H1 (cell line): ENCODE data around the gene LRRC4C.

Source experiments
- CTCF ChIP-seq, 3 experiments: IDR thresholded peaks; 1 replicate in 2 of 3; 2 replicates in 1 of 3; pipeline versions ENCODE4 v1.5.1 to v1.6.1; 2011; ENCODE audit warnings: low read length in 3 of 3, mild to moderate bottlenecking in 3 of 3, inconsistent platforms in 2 of 3, low read depth in 1 of 3, moderate library complexity in 1 of 3; ENCODE audit not compliant: insufficient read depth in 1 of 3; ENCODE audit errors: control extremely low read depth in 1 of 3
- GABPA ChIP-seq: IDR thresholded peaks from 2 replicates; pipeline ENCODE4 v1.6.1; 2011; ENCODE audit warnings: mild to moderate bottlenecking, low read length, moderate library complexity, borderline replicate concordance; ENCODE audit not compliant: insufficient read depth
- JUN ChIP-seq: IDR thresholded peaks from 2 replicates; pipeline ENCODE4 v1.6.1; 2011; ENCODE audit warnings: low read depth, mild to moderate bottlenecking, improper control_type of control experiment, low read length
- SIN3A ChIP-seq, 2 experiments: IDR thresholded peaks in 1 of 2; conservative IDR thresholded peaks in 1 of 2; 2 replicates each; pipeline ENCODE4 v1.6.1; 2011 to 2012; ENCODE audit warnings: low read length in 2 of 2, improper control_type of control experiment in 1 of 2, low read depth in 1 of 2, mild to moderate bottlenecking in 1 of 2

- TF ChIP-seq SIN3A (conservative IDR thresholded peaks at IDR 0.05 in 1 of 2, IDR thresholded peaks at IDR 0.05 in 1 of 2; ENCODE audit: low read depth in 1 of 2, low read length in 2 of 2), result no peak
- no peak for TF ChIP-seq JUN
- no peak for TF ChIP-seq CTCF (IDR thresholded peaks at IDR 0.05; ENCODE audit: control extremely low read depth in 1 of 3, insufficient read depth in 1 of 3, low read depth in 1 of 3, low read length in 3 of 3)
- no peak for TF ChIP-seq GABPA
These were observed 192.0 kb downstream of the LRRC4C start for GRCh38 chr11:41267451-41267850.
